Thoracic aorta (tissue), 2 donors: Measurements from ENCODE around the gene RFX3. TPM values are rescaled to one million over a fixed set of nuclear protein-coding genes. Genes with fewer than 3 reads are reported as not detected.

Source experiments
- ATAC-seq: fragments of 150-250 bp; one replicate; pipeline ENCODE4 v1.8.0; 2017; ENCODE audit warnings: low read depth; ENCODE audit not compliant: insufficient number of reproducible peaks, low FRiP score
- DNase-seq: peaks from one replicate; pipeline ENCODE4 v3.0.0-alpha.2; 2020; ENCODE audit warnings: low spot score
- H3K27ac ChIP-seq, 2 donors: fragments of 200-600 bp; sonication (generic); 1 replicate in 1 of 2; 2 replicates in 1 of 2; pipeline ENCODE4 v1.5.1; 2016; ENCODE audit warnings: mild to moderate bottlenecking in 2 of 2, moderate library complexity in 2 of 2
- H3K27me3 ChIP-seq: fragments of 200-600 bp; sonication (generic); replicated peaks from 2 replicates; pipeline ENCODE4 v1.6.0; 2016; ENCODE audit warnings: mild to moderate bottlenecking; ENCODE audit not compliant: insufficient read depth
- H3K36me3 ChIP-seq: fragments of 200-600 bp; sonication (generic); one replicate; pipeline ENCODE4 v1.5.1; 2016
- H3K4me1 ChIP-seq, 2 donors: fragments of 200-600 bp; sonication (generic); 1 replicate in 1 of 2; 2 replicates in 1 of 2; pipeline versions ENCODE4 v1.5.1 to v1.6.0; 2016; ENCODE audit warnings: low read depth in 2 of 2, mild to moderate bottlenecking in 1 of 2; ENCODE audit not compliant: control insufficient read depth in 1 of 2
- H3K4me3 ChIP-seq: fragments of 200-600 bp; sonication (generic); 2 replicates; pipeline ENCODE4 v1.5.1; 2016; ENCODE audit warnings: mild to moderate bottlenecking
- H3K9me3 ChIP-seq: fragments of 200-600 bp; sonication (generic); 2 replicates; pipeline ENCODE4 v1.5.1; 2016
- total RNA-seq, 2 donors: library from RNA; depleted of rRNA; stranded (reverse); fragments of >200 nt; gene quantifications; one replicate each; pipeline versions ENCODE4 v1.1.0 to v1.2.3, GENCODE V29; 2016
- TF ChIP-seq, protein P1 (sequence below): fragments of 200-600 bp; sonication (generic); IDR thresholded peaks from one replicate; pipeline ENCODE4 v1.5.1; 2019; ENCODE audit warnings: antibody characterized with exemption

RFX3 gene
- total RNA-seq, 2 donors from 2014 or later = 2.6 to 15.6 TPM

DNA sequence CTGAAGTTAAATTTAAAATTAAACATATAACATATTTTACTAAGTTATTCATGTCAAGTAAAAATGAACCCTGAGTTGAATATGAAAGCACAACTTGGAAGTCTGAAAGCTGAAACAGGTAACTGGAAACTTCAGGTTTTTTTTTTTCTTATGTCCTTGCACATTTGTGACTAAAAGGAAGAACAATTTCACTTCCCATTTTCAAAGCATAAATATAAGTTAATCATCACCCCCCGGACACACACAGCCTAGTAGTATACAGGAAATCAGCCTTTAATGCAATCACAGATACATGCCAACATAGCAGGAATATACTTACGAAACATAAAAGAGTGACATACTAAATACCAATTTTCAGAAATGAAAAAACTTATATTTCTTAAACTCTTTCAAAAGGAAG lies 225.9 kb downstream of the RFX3 start:
- no peaks in the 10 kb centered on the region for H3K4me1 ChIP-seq
- TF ChIP-seq, protein P1, sequence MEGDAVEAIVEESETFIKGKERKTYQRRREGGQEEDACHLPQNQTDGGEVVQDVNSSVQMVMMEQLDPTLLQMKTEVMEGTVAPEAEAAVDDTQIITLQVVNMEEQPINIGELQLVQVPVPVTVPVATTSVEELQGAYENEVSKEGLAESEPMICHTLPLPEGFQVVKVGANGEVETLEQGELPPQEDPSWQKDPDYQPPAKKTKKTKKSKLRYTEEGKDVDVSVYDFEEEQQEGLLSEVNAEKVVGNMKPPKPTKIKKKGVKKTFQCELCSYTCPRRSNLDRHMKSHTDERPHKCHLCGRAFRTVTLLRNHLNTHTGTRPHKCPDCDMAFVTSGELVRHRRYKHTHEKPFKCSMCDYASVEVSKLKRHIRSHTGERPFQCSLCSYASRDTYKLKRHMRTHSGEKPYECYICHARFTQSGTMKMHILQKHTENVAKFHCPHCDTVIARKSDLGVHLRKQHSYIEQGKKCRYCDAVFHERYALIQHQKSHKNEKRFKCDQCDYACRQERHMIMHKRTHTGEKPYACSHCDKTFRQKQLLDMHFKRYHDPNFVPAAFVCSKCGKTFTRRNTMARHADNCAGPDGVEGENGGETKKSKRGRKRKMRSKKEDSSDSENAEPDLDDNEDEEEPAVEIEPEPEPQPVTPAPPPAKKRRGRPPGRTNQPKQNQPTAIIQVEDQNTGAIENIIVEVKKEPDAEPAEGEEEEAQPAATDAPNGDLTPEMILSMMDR = no peak
- H3K27me3 ChIP-seq = no peaks in the 10 kb centered on the region
- no peaks in the 10 kb centered on the region for H3K36me3 ChIP-seq
- no peaks in the 10 kb centered on the region for H3K9me3 ChIP-seq
- no peak for ATAC-seq
- DNase-seq = no peak
- H3K4me3 ChIP-seq = no peak overlapping the region
- H3K27ac ChIP-seq = no peak overlapping the region

DNA sequence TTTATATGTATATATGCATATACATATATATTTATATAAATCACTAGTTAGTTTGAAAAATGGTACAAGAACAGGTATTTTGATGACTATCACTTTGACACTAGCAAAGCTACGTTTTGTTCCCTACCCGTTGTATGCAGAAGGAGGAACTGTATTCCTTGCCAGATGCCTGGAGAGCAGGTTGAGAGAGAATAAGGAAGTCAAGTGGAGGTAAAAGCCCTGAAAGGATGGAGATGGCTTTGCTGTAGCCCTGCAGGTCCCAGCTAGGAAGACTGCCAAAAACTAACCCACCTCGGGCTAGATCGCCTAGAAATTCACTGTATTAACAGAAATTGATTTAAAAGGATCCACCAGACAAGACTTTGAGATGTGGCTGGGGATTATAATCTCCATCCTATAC lies 229.3 kb downstream of the RFX3 start:
- ATAC-seq (no peak), DNase-seq (no peak)
- TF ChIP-seq, protein P1 = no peak
- H3K27me3 ChIP-seq = no peaks in the 10 kb centered on the region
- no peak overlapping the region for H3K27ac ChIP-seq
- H3K36me3 ChIP-seq = no peaks in the 10 kb centered on the region
- no peak overlapping the region for H3K4me3 ChIP-seq
- no peaks in the 10 kb centered on the region for H3K4me1 ChIP-seq
- H3K9me3 ChIP-seq = no peaks in the 10 kb centered on the region

DNA sequence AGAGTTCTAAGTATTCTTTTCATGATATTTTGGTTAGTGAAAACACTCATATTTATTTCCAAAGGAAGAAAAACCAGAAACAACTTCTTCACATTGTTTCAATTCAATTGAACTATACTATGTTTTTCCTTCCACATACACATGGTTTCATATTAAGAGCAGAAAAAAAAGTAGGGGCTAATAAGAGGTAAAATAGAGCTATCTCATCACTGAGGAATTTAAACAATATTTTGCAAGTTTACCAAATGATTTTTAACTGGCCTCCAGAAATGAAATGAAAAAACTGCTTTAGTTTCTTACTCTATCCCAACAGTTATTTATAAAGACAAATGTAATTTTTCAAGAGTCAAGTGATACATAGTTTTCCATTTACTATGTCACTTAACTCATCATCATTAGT lies 233.5 kb downstream of the RFX3 start:
- Histone ChIP-seq H3K36me3 (peaks cover 7% of the 10 kb centered on the region), H3K27me3 (no peaks in the 10 kb centered on the region), H3K27ac (no peak overlapping the region), H3K4me3 (no peak overlapping the region), H3K4me1 (no peaks in the 10 kb centered on the region), H3K9me3 (no peaks in the 10 kb centered on the region)
- TF ChIP-seq, protein P1 = no peak
- DNase-seq (no peak), ATAC-seq (no peak)

DNA sequence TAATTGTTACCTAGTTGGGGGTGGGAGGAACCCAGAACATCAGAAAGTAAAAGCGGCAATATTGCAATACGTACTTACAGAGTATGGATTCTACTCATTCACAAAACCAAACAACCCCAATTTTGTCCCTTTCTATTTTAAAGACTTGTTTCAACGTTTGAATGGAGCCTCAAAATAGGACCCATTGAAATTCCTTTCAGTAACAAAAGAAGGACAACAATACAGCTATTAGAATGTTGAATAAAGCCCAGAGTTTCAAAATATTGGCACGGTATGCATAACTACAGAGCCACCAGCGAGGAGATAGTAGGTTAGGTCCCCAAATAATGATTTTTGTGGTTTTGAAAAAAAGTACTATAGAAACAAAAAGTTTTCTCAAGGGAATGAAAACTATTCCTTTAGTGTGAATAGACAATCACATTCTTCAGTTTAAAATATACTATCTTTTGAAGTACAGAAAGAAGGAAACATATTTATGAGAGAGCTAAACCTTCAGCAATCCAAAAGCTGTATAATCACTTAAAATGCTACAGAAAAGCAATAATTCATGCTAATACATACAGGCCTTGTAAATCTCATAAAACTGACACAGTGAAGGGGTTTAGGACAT lies 235.5 kb downstream of the RFX3 start:
- Histone ChIP-seq H3K27me3 (no peaks in the 10 kb centered on the region), H3K4me1 (peaks cover 4 to 8% of the 10 kb centered on the region in 2 donors), H3K36me3 (peaks cover 7% of the 10 kb centered on the region), H3K4me3 (no peak overlapping the region), H3K9me3 (no peaks in the 10 kb centered on the region), H3K27ac (no peak overlapping the region)
- ATAC-seq = no peak
- no peak for DNase-seq
- TF ChIP-seq, protein P1 = no peak

DNA sequence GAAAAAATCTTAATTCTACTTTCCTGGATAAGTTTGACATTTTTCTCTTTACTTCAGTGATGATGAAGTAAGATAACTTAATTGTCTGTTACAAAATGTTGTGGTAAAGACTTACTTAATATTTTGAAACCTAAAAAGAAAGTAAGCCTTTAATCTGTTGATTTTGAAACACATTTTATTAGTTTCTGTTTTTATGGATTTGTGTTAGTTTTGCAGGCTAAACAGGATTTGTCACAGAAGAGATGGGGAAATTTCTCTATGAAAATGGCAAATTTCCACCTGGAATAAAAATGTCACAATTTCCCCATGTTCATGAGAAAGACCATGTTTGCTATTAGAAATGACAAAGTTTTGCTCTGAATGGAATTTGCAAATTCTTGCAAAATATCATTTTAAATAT lies 237.1 kb downstream of the RFX3 start:
- TF ChIP-seq, protein P1 = no peak
- no peak for ATAC-seq

More for the DNA sequence above, 237.1 kb downstream of the RFX3 start:
- Histone ChIP-seq H3K27ac (no peak overlapping the region), H3K27me3 (no peaks in the 10 kb centered on the region), H3K4me3 (no peak overlapping the region), H3K4me1 (peaks cover 5 to 9% of the 10 kb centered on the region in 2 donors), H3K9me3 (no peaks in the 10 kb centered on the region), H3K36me3 (peaks cover 7% of the 10 kb centered on the region)
- no peak for DNase-seq
